Psoas muscle (tissue), 8 donors: ENCODE data around the gene TTYH1. TPM values are rescaled to one million over a fixed set of nuclear protein-coding genes. Genes with fewer than 3 reads are reported as not detected.
A peak's percentile ranks its signal among the peaks of the same experiment; 100 is the strongest.
"Not testable (repeated sequence)": the region's sequence is repeated elsewhere in the genome, so short reads cannot be mapped to it uniquely, and the experiment has no call there.

Source experiments
- ATAC-seq, 4 donors: fragments of 200-7000 bp; cut with Tn5 transposase; one replicate each; pipeline ENCODE4 v1.9.1; 2020; ENCODE audit warnings: moderate library complexity in 3 of 4, mild to moderate bottlenecking in 2 of 4
- DNase-seq, 2 donors: peaks; one replicate each; pipeline ENCODE4 v3.0.0-alpha.2; 2020
- H3K27ac ChIP-seq: fragments of 200-600 bp; one replicate; pipeline ENCODE4 v1.8.0; 2022
- H3K27me3 ChIP-seq, 3 donors: fragments of 200-600 bp in 1 of 3; one replicate each; pipeline versions ENCODE4 v1.6.1 to v1.8.0; 2013 to 2022; ENCODE audit warnings: low read length in 2 of 3, mild to moderate bottlenecking in 2 of 3, moderate library complexity in 1 of 3; ENCODE audit not compliant: insufficient read depth in 3 of 3
- H3K36me3 ChIP-seq, 2 donors: fragments of 200-600 bp in 1 of 2; one replicate each; pipeline versions ENCODE4 v1.6.1 to v1.8.0; 2013 to 2022; ENCODE audit warnings: low read depth in 1 of 2, mild to moderate bottlenecking in 1 of 2, moderate library complexity in 1 of 2; ENCODE audit not compliant: insufficient read depth in 1 of 2
- H3K4me1 ChIP-seq: fragments of 200-600 bp; one replicate; pipeline ENCODE4 v1.8.0; 2022
- H3K4me3 ChIP-seq: fragments of 200-600 bp; one replicate; pipeline ENCODE4 v1.8.0; 2022; ENCODE audit warnings: mild to moderate bottlenecking
- H3K9me3 ChIP-seq: fragments of 200-600 bp; one replicate; pipeline ENCODE4 v1.8.0; 2022
- CTCF ChIP-seq: fragments of 200-600 bp; IDR thresholded peaks from one replicate; pipeline ENCODE4 v1.8.0; 2022; ENCODE audit warnings: antibody characterized with exemption
- WGBS, 3 donors: extraction: QIAGEN DNeasy Blood & Tissue Kit; methylation state at CpG; one replicate each; pipeline versions ENCODE4 v1.1.6 to v1.1.7; 2013; 5-methylcytosine and 5-hydroxymethylcytosine counted together
- intact Hi-C, 2 donors: fragments of 100-400 bp; cut with DNase I; formaldehyde crosslinking; loops; one replicate each; pipeline versions ENCODE4 v1.11.0 to v1.14.2; 2022
- polyA plus RNA-seq, 3 donors: library from polyadenylated mRNA; stranded (reverse); fragments of 200-250 nt; gene quantifications; one replicate each; pipeline ENCODE4 v1.2.3, GENCODE V29; 2013
- total RNA-seq, 4 donors: library from RNA; stranded (reverse); fragmentation: NEBNext Ultra II Directional in 2 of 4; extraction: Animal tissue kit (Norgen Biotek cat#: 25700) in 2 of 4; gene quantifications; one replicate each; pipeline versions ENCODE4 v1.2.1 to v1.2.4, GENCODE V29; 2021 to 2023
- donor health status: healthy with polysubstance abuse.
- donor health status: DM: no; HTN: no; CAD: no; lungs with moderate emphysema.
- donor health status: Bipolar disorder and iron deficiency.
- donor health status: healthy.
- donor health status: DM: yes; HTN: yes; CAD: no.
- donor health status: DM: no; HTN: no; CAD: no.
- donor health status: DM: no; HTN: no; CAD: no.
- donor health status: DM: yes; HTN: yes; CAD: no.

The TTYH1 gene
- total and polyA plus RNA-seq, 7 donors, result 0.34 to 1.9 (median 0.52) TPM; not detected in 1

GRCh38 chr19:54436628-54437252, 21.5 kb downstream of the TTYH1 start:
- Histone ChIP-seq H3K36me3 (peaks cover 0 to 8% of the 10 kb centered on the region in 2 donors), H3K9me3 (no peaks in the 10 kb centered on the region), H3K4me3 (no peak overlapping the region), H3K27me3 (peaks cover 0 to 8% (median 2%) of the 10 kb centered on the region in 3 donors), H3K4me1 (no peaks in the 10 kb centered on the region), H3K27ac (no peak overlapping the region)
- WGBS, 3 donors, result 49 to 65% (median 61%) methylated on average over 10 of the region's 10 CpGs
- TF ChIP-seq CTCF, result no peak
- ATAC-seq (peak in 2 of 4 donors; percentile 45 to 70), DNase-seq (no peak)
- intact Hi-C loops, result no loop called here

GRCh38 chr19:54439174-54439851, 24.0 kb downstream of the TTYH1 start:
- Histone ChIP-seq H3K27me3 (no peaks in the 10 kb centered on the region), H3K4me3 (no peak overlapping the region), H3K9me3 (no peaks in the 10 kb centered on the region), H3K27ac (no peak overlapping the region), H3K36me3 (peaks cover 0 to 23% of the 10 kb centered on the region in 2 donors), H3K4me1 (no peaks in the 10 kb centered on the region)
- 50 to 60% (median 53%) methylated on average over 15 of the region's 15 CpGs for WGBS, 3 donors
- TF ChIP-seq CTCF, result no peak
- ATAC-seq, result peak in 2 of 4 donors; percentile 35 to 44
- DNase-seq, result no peak
- intact Hi-C loops, result no loop called here

GRCh38 chr19:54440641-54441040, 25.4 kb downstream of the TTYH1 start:
- WGBS, 3 donors, result 91 to 94% (median 92%) methylated on average over 5 of the region's 5 CpGs
- ATAC-seq (no peak), DNase-seq (no peak)
- no peak for TF ChIP-seq CTCF
- no peak overlapping the region for H3K27ac ChIP-seq
- no peaks in the 10 kb centered on the region for H3K27me3 ChIP-seq
- H3K4me1 ChIP-seq, result no peaks in the 10 kb centered on the region
- intact Hi-C loops, result no loop called here
- H3K9me3 ChIP-seq, result no peaks in the 10 kb centered on the region
- H3K36me3 ChIP-seq, result peaks cover 0 to 37% of the 10 kb centered on the region in 2 donors
- H3K4me3 ChIP-seq, result no peak overlapping the region

GRCh38 chr19:54444737-54445136, 29.5 kb downstream of the TTYH1 start:
- H3K9me3 ChIP-seq, result no peaks in the 10 kb centered on the region
- intact Hi-C loops, result no loop called here
- no peak for TF ChIP-seq CTCF
- peaks cover 0 to 42% of the 10 kb centered on the region in 2 donors for H3K36me3 ChIP-seq
- no peak for ATAC-seq
- no peak for DNase-seq
- no peaks in the 10 kb centered on the region for H3K27me3 ChIP-seq
- H3K27ac ChIP-seq, result no peak overlapping the region
- 84 to 93% (median 88%) methylated on average over 7 of the region's 7 CpGs for WGBS, 3 donors
- H3K4me3 ChIP-seq, result no peak overlapping the region
- H3K4me1 ChIP-seq, result peaks cover 5% of the 10 kb centered on the region

GRCh38 chr19:54446349-54446748, 31.1 kb downstream of the TTYH1 start:
- H3K9me3 ChIP-seq, ATAC-seq, H3K27me3 ChIP-seq, H3K27ac ChIP-seq, DNase-seq, H3K4me3 ChIP-seq, intact Hi-C loops: not testable (repeated sequence)
- 86 to 92% (median 89%) methylated on average over 15 of the region's 15 CpGs for WGBS, 3 donors
- Histone ChIP-seq H3K4me1 (peaks cover 19% of the 10 kb centered on the region), H3K36me3 (peaks cover 0 to 43% of the 10 kb centered on the region in 2 donors)
